SJCRH30 (cell line): ENCODE results near the gene DECR2. TPM values are rescaled to one million over a fixed set of nuclear protein-coding genes. Genes with fewer than 3 reads are reported as not detected.

Source experiments
- DNase-seq, 2 experiments: peaks; one replicate each; pipeline ENCODE4 v3.0.0-alpha.2; 2015 to 2020
- H3K27ac ChIP-seq: fragments of 250-450 bp; sonication (Bioruptor Pico); 2 replicates; pipeline ENCODE4 v1.5.1; 2020; ENCODE audit warnings: mild to moderate bottlenecking, moderate library complexity
- H3K27me3 ChIP-seq: fragments of 250-450 bp; sonication (Bioruptor Pico); 2 replicates; pipeline ENCODE4 v1.5.1; 2020; ENCODE audit warnings: mild to moderate bottlenecking, moderate library complexity
- H3K36me3 ChIP-seq: fragments of 250-450 bp; sonication (Bioruptor Pico); 2 replicates; pipeline ENCODE4 v1.5.1; 2020; ENCODE audit warnings: mild to moderate bottlenecking, moderate library complexity
- H3K4me1 ChIP-seq: fragments of 250-450 bp; sonication (Bioruptor Pico); 2 replicates; pipeline ENCODE4 v1.5.1; 2020; ENCODE audit warnings: mild to moderate bottlenecking, moderate library complexity
- H3K4me3 ChIP-seq: fragments of 250-450 bp; sonication (Bioruptor Pico); 2 replicates; pipeline ENCODE4 v1.5.1; 2020; ENCODE audit warnings: mild to moderate bottlenecking, moderate library complexity
- H3K9me3 ChIP-seq: fragments of 250-450 bp; sonication (Bioruptor Pico); replicated peaks from 2 replicates; pipeline ENCODE4 v1.5.1; 2020; ENCODE audit warnings: mild to moderate bottlenecking, moderate library complexity
- total RNA-seq: library from RNA; depleted of rRNA; stranded (reverse); fragments of >200 nt; shearing (Covaris generic); gene quantifications from 2 replicates; pipeline ENCODE4 v1.2.3, GENCODE V29; 2014; rRNA removed

The DECR2 gene
- total RNA-seq, 1 experiment from 2014 or later: 5.7 TPM

GRCh38 chr16:450785-451512, 49.3 kb downstream of the DECR2 start:
- H3K36me3 ChIP-seq: no peaks in the 10 kb centered on the region
- no peak overlapping the region for H3K27ac ChIP-seq
- no peaks in the 10 kb centered on the region for H3K27me3 ChIP-seq
- H3K4me1 ChIP-seq: no peaks in the 10 kb centered on the region
- H3K9me3 ChIP-seq: no peaks in the 10 kb centered on the region
- H3K4me3 ChIP-seq: no peak overlapping the region
- DNase-seq: no peak

GRCh38 chr16:454397-454940, 52.8 kb downstream of the DECR2 start:
- Histone ChIP-seq H3K4me3 (no peak overlapping the region), H3K27ac (no peak overlapping the region), H3K36me3 (no peaks in the 10 kb centered on the region), H3K27me3 (no peaks in the 10 kb centered on the region), H3K9me3 (no peaks in the 10 kb centered on the region), H3K4me1 (peaks cover 13% of the 10 kb centered on the region)
- DNase-seq: no peak

- Histone ChIP-seq H3K27ac (no peak overlapping the region), H3K9me3 (no peaks in the 10 kb centered on the region), H3K4me1 (peaks cover 13% of the 10 kb centered on the region), H3K4me3 (no peak overlapping the region), H3K27me3 (no peaks in the 10 kb centered on the region), H3K36me3 (no peaks in the 10 kb centered on the region)
- DNase-seq: no peak
Observed at GRCh38 chr16:455453-455852, 53.8 kb downstream of the DECR2 start.

GRCh38 chr16:456891-457483, 55.3 kb downstream of the DECR2 start:
- Histone ChIP-seq H3K4me1 (peaks cover 13% of the 10 kb centered on the region), H3K27ac (no peak overlapping the region), H3K4me3 (no peak overlapping the region), H3K36me3 (no peaks in the 10 kb centered on the region), H3K27me3 (no peaks in the 10 kb centered on the region), H3K9me3 (no peaks in the 10 kb centered on the region)
- DNase-seq: peak; percentile 34 to 67

- Histone ChIP-seq H3K27me3 (no peaks in the 10 kb centered on the region), H3K9me3 (no peaks in the 10 kb centered on the region), H3K4me1 (peaks cover 13% of the 10 kb centered on the region), H3K4me3 (no peak overlapping the region), H3K36me3 (peaks cover 1% of the 10 kb centered on the region; the same call in 1 of the 2 replicates), H3K27ac (peak overlapping the region; percentile 15; the same call in 1 of the 2 replicates)
- peak; percentile 60 to 66 for DNase-seq
Observed at GRCh38 chr16:457732-458400, 56.2 kb downstream of the DECR2 start.

- H3K4me1 ChIP-seq: peaks cover 13% of the 10 kb centered on the region
- H3K36me3 ChIP-seq: peaks cover 3% of the 10 kb centered on the region; the same call in 1 of the 2 replicates
- no peak overlapping the region for H3K27ac ChIP-seq
- no peaks in the 10 kb centered on the region for H3K9me3 ChIP-seq
- H3K4me3 ChIP-seq: no peak overlapping the region
- H3K27me3 ChIP-seq: no peaks in the 10 kb centered on the region
- no peak for DNase-seq
Observed at GRCh38 chr16:459761-460160, 58.1 kb downstream of the DECR2 start.

GRCh38 chr16:460787-461186, 59.1 kb downstream of the DECR2 start:
- H3K27ac ChIP-seq: no peak overlapping the region
- no peaks in the 10 kb centered on the region for H3K27me3 ChIP-seq
- no peaks in the 10 kb centered on the region for H3K9me3 ChIP-seq
- H3K36me3 ChIP-seq: peaks cover 3% of the 10 kb centered on the region; the same call in 1 of the 2 replicates
- H3K4me1 ChIP-seq: peaks cover 13% of the 10 kb centered on the region
- H3K4me3 ChIP-seq: no peak overlapping the region
- DNase-seq: no peak

Other genes with a start within 250 kb of the DECR2 start
- gene HBZ, start 249.2 kb upstream of the DECR2 start, total RNA-seq: not detected in 2 replicates
- not detected in 2 replicates for gene HBM, start 235.9 kb upstream of the DECR2 start, total RNA-seq
- gene HBA2, start 229.0 kb upstream of the DECR2 start, total RNA-seq: not detected in 2 replicates
- gene HBA1, start 225.2 kb upstream of the DECR2 start, total RNA-seq: 0.33 TPM in 1 of 2 replicates, not detected in the other
- not detected in 2 replicates for gene HBQ1, start 221.4 kb upstream of the DECR2 start, total RNA-seq
- 38.0 and 47.4 TPM in 2 replicates for gene LUC7L, start 172.4 kb upstream of the DECR2 start, total RNA-seq
- gene FAM234A, start 167.1 kb upstream of the DECR2 start, total RNA-seq: 28.3 and 28.9 TPM in 2 replicates
- gene RGS11, start 125.9 kb upstream of the DECR2 start, total RNA-seq: not detected in 2 replicates
- not detected in 2 replicates for gene ARHGDIG, start 121.3 kb upstream of the DECR2 start, total RNA-seq
- gene PDIA2, start 118.7 kb upstream of the DECR2 start, total RNA-seq: 0.18 and 0.38 TPM in 2 replicates
- gene AXIN1, start 49.2 kb upstream of the DECR2 start, total RNA-seq: 20.9 and 21.1 TPM in 2 replicates
- gene MRPL28, start 31.3 kb upstream of the DECR2 start, total RNA-seq: 81.4 and 96.8 TPM in 2 replicates
- gene PGAP6, start 19.9 kb upstream of the DECR2 start, total RNA-seq: 25.6 and 27.5 TPM in 2 replicates
- gene NME4, start 4.7 kb upstream of the DECR2 start, total RNA-seq: 140 and 149 TPM in 2 replicates
- gene RAB11FIP3, start 23.8 kb downstream of the DECR2 start, total RNA-seq: 28.6 and 30.2 TPM in 2 replicates
- 48.8 and 54.0 TPM in 2 replicates for gene CAPN15, start 125.8 kb downstream of the DECR2 start, total RNA-seq
- not detected in 2 replicates for gene PRR35, start 158.5 kb downstream of the DECR2 start, total RNA-seq
- gene NHLRC4, start 165.1 kb downstream of the DECR2 start, total RNA-seq: 0.08 TPM in 1 of 2 replicates, not detected in the other
- gene PIGQ, start 168.1 kb downstream of the DECR2 start, total RNA-seq: 20.9 and 24.4 TPM in 2 replicates
- gene RAB40C, start 188.2 kb downstream of the DECR2 start, total RNA-seq: 13.2 and 14.4 TPM in 2 replicates
- 0.04 and 0.05 TPM in 2 replicates for gene WFIKKN1, start 229.1 kb downstream of the DECR2 start, total RNA-seq
- gene METTL26, start 234.4 kb downstream of the DECR2 start, total RNA-seq: 60.9 and 72.6 TPM in 2 replicates
- 3.3 and 4.6 TPM in 2 replicates for gene MCRIP2, start 239.9 kb downstream of the DECR2 start, total RNA-seq
- gene WDR90, start 247.5 kb downstream of the DECR2 start, total RNA-seq: 10.5 and 18.3 TPM in 2 replicates